Measurements from ENCODE around the gene CLIC3. TPM values are rescaled to one million over a fixed set of nuclear protein-coding genes. Genes with fewer than 3 reads are reported as not detected.

Gene CLIC3
- total and polyA plus RNA-seq, 2 donors (not counting 1 experiment from before 2014, with no cell fraction given): 1.1 to 1.9 TPM

DNA sequence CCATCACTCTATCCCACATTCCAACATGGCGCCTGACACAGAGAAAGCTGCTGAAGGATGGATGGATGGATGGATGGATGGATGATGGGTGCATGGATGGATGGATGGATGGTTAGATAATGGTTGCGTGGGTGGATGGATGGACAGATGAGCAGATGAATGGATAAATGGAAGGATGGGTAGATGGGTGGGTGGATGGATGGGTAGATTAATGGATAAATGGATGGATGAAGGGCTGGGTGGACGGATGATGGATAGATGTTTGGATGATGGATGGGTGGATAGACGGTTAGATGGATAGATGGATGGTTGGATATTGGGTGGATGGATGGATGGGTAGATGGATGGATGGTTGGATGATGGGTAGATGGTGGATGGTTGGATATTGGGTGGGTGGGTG, 39.8 kb downstream of the CLIC3 start:
- Histone ChIP-seq H3K79me2 (ENCODE audit: control insufficient read depth, insufficient read depth, low read length) (no peaks in the 10 kb centered on the region), H3K9me3 (ENCODE audit: control extremely low read depth in 1 of 3, control insufficient read depth in 2 of 3, insufficient read depth in 1 of 3, low read length in 2 of 3) (peaks cover 0 to 2% (median 0%) of the 10 kb centered on the region in 3 donors), H3K4me1 (ENCODE audit: control insufficient read depth in 2 of 2, insufficient read depth in 2 of 2, low read length in 2 of 2) (no peaks in the 10 kb centered on the region), H3K27ac (ENCODE audit: low read length in 2 of 2) (no peak overlapping the region), H3K9ac (ENCODE audit: low read length) (no peak overlapping the region), H2AFZ (ENCODE audit: insufficient read depth, low read depth, low read length, poor library complexity, severe bottlenecking) (no peak overlapping the region), H3K4me2 (replicated peaks; ENCODE audit: low read depth, low read length, poor library complexity, severe bottlenecking) (no peak overlapping the region), H3K27me3 (replicated peaks in 1 of 4; ENCODE audit: control extremely low read depth in 1 of 4, control insufficient read depth in 3 of 4, insufficient read depth in 4 of 4, low read length in 3 of 4) (peaks cover 0 to 6% (median under 1%) of the 10 kb centered on the region in 4 experiments), H3K36me3 (replicated peaks in 1 of 2; ENCODE audit: control extremely low read depth in 1 of 2, control insufficient read depth in 1 of 2, extremely low read depth in 1 of 2, insufficient read depth in 2 of 2, low read length in 1 of 2) (no peaks in the 10 kb centered on the region), H3K4me3 (ENCODE audit: control extremely low read depth in 1 of 5, extremely low read depth in 1 of 5, insufficient read depth in 1 of 5, low read depth in 2 of 5, low read length in 4 of 5) (no peak overlapping the region), H4K20me1 (ENCODE audit: control insufficient read depth, insufficient read depth, low read length, poor library complexity, severe bottlenecking) (no peaks in the 10 kb centered on the region)
- Mint-ChIP-seq H3K27me3 (no peaks in the 10 kb centered on the region), H3K27ac (no peak overlapping the region), H3K9me3 (ENCODE audit: insufficient read depth) (no peaks in the 10 kb centered on the region), H3K4me1 (no peaks in the 10 kb centered on the region), H3K4me3 (no peak overlapping the region)
- ATAC-seq (ENCODE audit: low read depth) (no peak), DNase-seq (no peak)
- ChIA-PET POLR2A (no interaction called here), CTCF (no interaction called here)
- intact Hi-C loops (cut with micrococcal nuclease): no loop called here
- TF ChIP-seq EZH2 (IDR thresholded peaks at IDR 0.05; ENCODE audit: borderline replicate concordance, insufficient read depth, low read depth, low read length, poor library complexity, severe bottlenecking): no peak
- TF ChIP-seq, protein P1, sequence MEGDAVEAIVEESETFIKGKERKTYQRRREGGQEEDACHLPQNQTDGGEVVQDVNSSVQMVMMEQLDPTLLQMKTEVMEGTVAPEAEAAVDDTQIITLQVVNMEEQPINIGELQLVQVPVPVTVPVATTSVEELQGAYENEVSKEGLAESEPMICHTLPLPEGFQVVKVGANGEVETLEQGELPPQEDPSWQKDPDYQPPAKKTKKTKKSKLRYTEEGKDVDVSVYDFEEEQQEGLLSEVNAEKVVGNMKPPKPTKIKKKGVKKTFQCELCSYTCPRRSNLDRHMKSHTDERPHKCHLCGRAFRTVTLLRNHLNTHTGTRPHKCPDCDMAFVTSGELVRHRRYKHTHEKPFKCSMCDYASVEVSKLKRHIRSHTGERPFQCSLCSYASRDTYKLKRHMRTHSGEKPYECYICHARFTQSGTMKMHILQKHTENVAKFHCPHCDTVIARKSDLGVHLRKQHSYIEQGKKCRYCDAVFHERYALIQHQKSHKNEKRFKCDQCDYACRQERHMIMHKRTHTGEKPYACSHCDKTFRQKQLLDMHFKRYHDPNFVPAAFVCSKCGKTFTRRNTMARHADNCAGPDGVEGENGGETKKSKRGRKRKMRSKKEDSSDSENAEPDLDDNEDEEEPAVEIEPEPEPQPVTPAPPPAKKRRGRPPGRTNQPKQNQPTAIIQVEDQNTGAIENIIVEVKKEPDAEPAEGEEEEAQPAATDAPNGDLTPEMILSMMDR (IDR thresholded peaks at IDR 0.05): no peak
- WGBS (ENCODE audit: insufficient coverage): 88% methylated on average over 3 of the region's 4 CpGs

DNA sequence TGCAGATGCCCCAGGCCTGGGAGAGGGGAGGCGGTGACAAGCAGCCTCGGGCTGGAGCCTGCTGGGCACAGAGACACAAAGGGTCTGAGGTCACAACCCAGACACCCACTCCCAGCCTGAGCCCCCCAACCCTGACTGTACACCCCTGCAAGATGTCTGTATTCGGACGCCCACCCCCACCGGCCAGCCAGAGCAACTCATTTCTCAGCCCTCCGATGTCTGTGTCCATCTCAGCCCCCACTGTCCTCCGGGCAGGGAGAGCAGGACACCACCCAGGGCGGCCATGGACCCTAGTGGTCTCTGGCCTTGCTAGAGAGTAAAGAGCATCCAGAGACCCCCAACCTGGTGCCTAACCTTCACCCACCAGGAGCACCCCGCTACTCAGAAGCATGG, 40.4 kb downstream of the CLIC3 start:
- ATAC-seq (ENCODE audit: low read depth): no peak
- H3K27me3 ChIP-seq (replicated peaks in 1 of 4; ENCODE audit: control extremely low read depth in 1 of 4, control insufficient read depth in 3 of 4, insufficient read depth in 4 of 4, low read length in 3 of 4): peaks cover 0 to 6% (median under 1%) of the 10 kb centered on the region in 4 experiments
- intact Hi-C loops (cut with micrococcal nuclease): no loop called here
- Mint-ChIP-seq H3K27me3 (no peaks in the 10 kb centered on the region), H3K4me3 (no peak overlapping the region), H3K9me3 (ENCODE audit: insufficient read depth) (no peaks in the 10 kb centered on the region), H3K4me1 (no peaks in the 10 kb centered on the region), H3K27ac (no peak overlapping the region)
- WGBS (ENCODE audit: insufficient coverage): 91% methylated on average over 9 of the region's 9 CpGs
- DNase-seq: no peak
- no peaks in the 10 kb centered on the region for H3K36me3 ChIP-seq (replicated peaks in 1 of 2; ENCODE audit: control extremely low read depth in 1 of 2, control insufficient read depth in 1 of 2, extremely low read depth in 1 of 2, insufficient read depth in 2 of 2, low read length in 1 of 2)
- ChIA-PET POLR2A (no interaction called here), CTCF (no interaction called here)
- peaks cover 0 to 2% (median 0%) of the 10 kb centered on the region in 3 donors for H3K9me3 ChIP-seq (ENCODE audit: control extremely low read depth in 1 of 3, control insufficient read depth in 2 of 3, insufficient read depth in 1 of 3, low read length in 2 of 3)
- no peaks in the 10 kb centered on the region for H4K20me1 ChIP-seq (ENCODE audit: control insufficient read depth, insufficient read depth, low read length, poor library complexity, severe bottlenecking)
- H3K9ac ChIP-seq (ENCODE audit: low read length): no peak overlapping the region
- no peaks in the 10 kb centered on the region for H3K79me2 ChIP-seq (ENCODE audit: control insufficient read depth, insufficient read depth, low read length)
- no peak overlapping the region for H3K4me3 ChIP-seq (ENCODE audit: control extremely low read depth in 1 of 5, extremely low read depth in 1 of 5, insufficient read depth in 1 of 5, low read depth in 2 of 5, low read length in 4 of 5)
- H3K27ac ChIP-seq (ENCODE audit: low read length in 2 of 2): no peak overlapping the region
- no peak overlapping the region for H3K4me2 ChIP-seq (replicated peaks; ENCODE audit: low read depth, low read length, poor library complexity, severe bottlenecking)
- no peak for TF ChIP-seq EZH2 (IDR thresholded peaks at IDR 0.05; ENCODE audit: borderline replicate concordance, insufficient read depth, low read depth, low read length, poor library complexity, severe bottlenecking)
- no peak overlapping the region for H2AFZ ChIP-seq (ENCODE audit: insufficient read depth, low read depth, low read length, poor library complexity, severe bottlenecking)
- no peaks in the 10 kb centered on the region for H3K4me1 ChIP-seq (ENCODE audit: control insufficient read depth in 2 of 2, insufficient read depth in 2 of 2, low read length in 2 of 2)

Measured in B cell (primary cell).